Stimulated activated naive CD8-positive, alpha-beta T cell treated with anti-CD3 and anti-CD28 coated beads, Interleukin-15, amount 100 ng/mL, for 72 hours (primary cell): ENCODE results near the gene CD52.

Source experiments
- ATAC-seq: fragments of 150-1000 bp; cut with Tn5 transposase; 2 replicates; pipeline ENCODE4 v1.10.0; 2021; ENCODE audit warnings: mild to moderate bottlenecking, moderate library complexity
- DNase-seq, 2 donors: peaks; one replicate each; pipeline ENCODE4 v3.0.0; 2021 to 2022
- H3K27ac Mint-ChIP-seq, 2 donors: one replicate each; pipeline ENCODE4 v1.8.0; 2022; ENCODE audit warnings: mild to moderate bottlenecking in 2 of 2, mixed read lengths in 2 of 2, moderate library complexity in 2 of 2
- H3K27me3 Mint-ChIP-seq: one replicate; pipeline ENCODE4 v1.8.0; 2022; ENCODE audit warnings: mixed read lengths
- H3K4me1 Mint-ChIP-seq: one replicate; pipeline ENCODE4 v1.8.0; 2022; ENCODE audit warnings: mild to moderate bottlenecking, mixed read lengths
- H3K4me3 Mint-ChIP-seq, 2 donors: one replicate each; pipeline ENCODE4 v1.8.0; 2022; ENCODE audit warnings: mild to moderate bottlenecking in 2 of 2, mixed read lengths in 2 of 2, moderate library complexity in 1 of 2
- H3K9me3 Mint-ChIP-seq, 2 donors: one replicate each; pipeline ENCODE4 v1.8.0; 2022; ENCODE audit warnings: mixed read lengths in 2 of 2

Gene CD52, protein sequence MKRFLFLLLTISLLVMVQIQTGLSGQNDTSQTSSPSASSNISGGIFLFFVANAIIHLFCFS

DNA sequence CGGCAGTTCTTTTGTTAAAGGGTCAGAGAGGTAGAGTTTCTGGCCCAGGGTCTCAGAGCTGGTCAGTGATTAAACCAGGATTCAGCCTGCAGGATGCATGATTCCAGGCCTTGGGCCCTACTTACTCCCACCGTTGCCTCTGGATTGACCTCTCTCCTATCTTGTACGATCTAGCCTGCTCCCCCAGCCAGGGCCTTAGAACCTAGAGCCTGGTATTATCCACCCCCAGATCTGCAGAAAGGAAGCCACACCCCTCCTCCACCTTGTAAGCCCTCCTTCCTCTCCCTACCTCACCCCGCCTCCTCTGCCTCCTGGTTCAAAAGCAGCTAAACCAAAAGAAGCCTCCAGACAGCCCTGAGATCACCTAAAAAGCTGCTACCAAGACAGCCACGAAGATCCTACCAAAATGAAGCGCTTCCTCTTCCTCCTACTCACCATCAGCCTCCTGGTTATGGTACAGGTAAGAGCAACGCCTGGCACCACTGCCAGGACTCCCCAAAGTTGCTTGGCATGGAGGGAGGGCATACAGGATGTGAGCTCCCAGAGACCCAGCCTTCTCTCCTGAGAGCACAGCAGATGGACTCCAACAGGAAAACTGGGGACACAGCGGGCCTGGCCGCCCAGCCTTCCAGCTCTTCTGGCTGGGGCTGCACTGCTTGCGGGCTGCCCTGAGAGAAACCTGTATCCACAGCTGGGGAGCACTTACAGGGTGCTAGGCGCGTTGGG is at the start of gene CD52:
Gene CD52 (plus strand): TSS at position 347 of the 726 bp plus-strand sequence. CDS start 60 bp downstream, at position 407.
- H3K27ac Mint-ChIP-seq = peak within 1 kb of the TSS; percentile 93 to 96
- peak within 1 kb of the TSS; percentile 84 to 98 for H3K4me3 Mint-ChIP-seq
- peaks cover 76% of the 10 kb centered on the region for H3K4me1 Mint-ChIP-seq
- ATAC-seq (peak; percentile 72), DNase-seq (peak; percentile 72 to 77)
- no peaks in the 10 kb centered on the region for H3K9me3 Mint-ChIP-seq
- H3K27me3 Mint-ChIP-seq = no peaks in the 10 kb centered on the region

DNA sequence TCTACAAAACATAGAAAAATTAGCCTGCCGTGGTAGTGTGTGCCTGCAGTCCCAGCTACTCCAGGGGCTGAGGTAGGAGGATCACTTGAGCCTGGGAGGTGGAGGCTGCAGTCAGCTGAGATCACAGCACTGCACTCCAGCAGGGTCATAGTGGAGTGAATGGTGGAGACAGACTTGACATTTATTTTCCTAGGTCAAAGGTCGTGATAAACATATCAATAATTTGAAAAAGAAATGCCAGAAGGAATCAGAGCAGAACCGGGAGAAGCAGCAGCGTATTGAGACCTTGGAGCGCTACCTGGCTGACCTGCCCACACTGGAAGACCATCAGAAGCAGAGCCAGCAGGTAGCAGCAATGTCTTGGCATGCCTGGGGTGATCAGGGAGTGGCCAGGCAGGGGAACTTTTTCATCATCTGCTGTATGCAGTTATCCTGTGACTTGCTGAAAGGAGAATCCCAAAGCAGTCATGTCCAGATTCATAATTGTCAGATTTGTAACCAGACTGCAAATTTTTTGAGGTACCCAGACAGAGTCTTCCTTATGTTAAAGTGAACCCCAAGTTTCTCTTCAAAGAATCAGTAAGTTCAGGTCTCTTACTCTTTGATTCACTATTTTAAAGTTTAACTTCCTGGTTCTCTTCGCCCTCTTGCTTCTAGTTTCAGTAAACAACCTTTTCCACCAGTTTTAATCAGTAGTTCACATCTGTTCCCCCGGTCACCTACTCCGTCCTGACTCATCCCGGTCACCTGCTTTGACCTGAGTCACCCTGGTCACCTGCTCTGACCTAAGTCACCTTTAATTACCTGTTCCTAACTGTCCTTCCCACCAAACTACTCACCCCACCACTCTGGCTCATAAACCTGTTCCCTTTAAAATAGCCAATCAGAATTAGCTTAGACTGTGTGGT is 49.2 kb upstream of the CD52 start:
- DNase-seq (no peak), ATAC-seq (no peak)
- Mint-ChIP-seq H3K9me3 (peaks cover 0 to 10% of the 10 kb centered on the region in 2 donors), H3K4me3 (no peak overlapping the region), H3K27ac (no peak overlapping the region), H3K27me3 (no peaks in the 10 kb centered on the region), H3K4me1 (peaks cover 11% of the 10 kb centered on the region)

DNA sequence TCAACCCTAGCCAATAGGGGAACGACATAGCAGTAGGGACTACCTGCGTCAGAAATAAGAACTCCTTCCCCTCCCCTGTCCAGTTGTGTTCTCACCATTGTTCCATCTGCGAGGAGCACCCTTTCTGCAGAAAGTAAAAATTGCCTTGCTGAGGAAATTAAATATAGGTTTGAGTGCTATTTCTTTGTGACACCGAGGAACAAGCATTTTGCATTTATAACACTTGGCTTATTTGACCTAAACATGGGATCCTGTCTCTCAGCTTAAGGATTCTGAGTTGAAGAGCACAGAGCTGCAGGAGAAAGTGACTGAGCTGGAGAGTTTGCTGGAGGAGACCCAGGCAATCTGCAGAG is 48.6 kb upstream of the CD52 start:
- Mint-ChIP-seq H3K9me3 (peaks cover 0 to 10% of the 10 kb centered on the region in 2 donors), H3K27me3 (no peaks in the 10 kb centered on the region), H3K4me3 (no peak overlapping the region), H3K4me1 (peaks cover 12% of the 10 kb centered on the region), H3K27ac (no peak overlapping the region)
- DNase-seq = no peak
- no peak for ATAC-seq

DNA sequence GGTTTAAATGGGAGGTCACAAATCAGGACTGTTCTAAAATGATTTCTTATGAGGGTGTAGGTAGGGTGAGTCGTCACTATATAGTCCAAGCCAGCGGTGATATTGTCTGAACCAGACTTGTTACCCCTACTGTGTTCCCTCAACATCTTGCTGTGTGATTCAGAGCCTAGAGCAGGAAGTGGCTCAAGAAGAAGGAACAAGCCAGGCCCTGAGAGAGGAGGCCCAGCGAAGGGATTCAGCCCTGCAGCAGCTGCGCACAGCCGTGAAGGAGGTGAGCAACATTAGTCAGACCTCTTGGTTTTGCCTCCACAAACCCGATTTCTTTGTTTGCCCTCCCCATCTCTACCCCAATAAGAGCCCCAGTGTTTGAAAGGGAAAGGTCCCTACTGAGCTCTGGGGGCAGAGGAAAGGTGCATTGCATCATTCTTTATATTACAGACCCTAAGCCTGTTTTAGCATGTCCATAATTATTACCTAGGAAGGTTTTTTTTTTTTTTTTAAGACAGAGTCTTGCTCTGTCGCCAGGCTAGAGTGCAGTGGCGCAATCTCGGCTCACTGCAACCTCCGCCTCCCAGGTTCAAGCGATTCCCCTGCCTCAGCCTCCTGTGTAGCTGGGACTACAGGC is 42.8 kb upstream of the CD52 start:
- H3K4me3 Mint-ChIP-seq = no peak overlapping the region
- H3K27me3 Mint-ChIP-seq = no peaks in the 10 kb centered on the region
- H3K9me3 Mint-ChIP-seq = no peaks in the 10 kb centered on the region
- H3K4me1 Mint-ChIP-seq = peaks cover 56% of the 10 kb centered on the region
- H3K27ac Mint-ChIP-seq = peak overlapping the region in 1 of 2 donors; percentile 62
- no peak for ATAC-seq
- no peak for DNase-seq

DNA sequence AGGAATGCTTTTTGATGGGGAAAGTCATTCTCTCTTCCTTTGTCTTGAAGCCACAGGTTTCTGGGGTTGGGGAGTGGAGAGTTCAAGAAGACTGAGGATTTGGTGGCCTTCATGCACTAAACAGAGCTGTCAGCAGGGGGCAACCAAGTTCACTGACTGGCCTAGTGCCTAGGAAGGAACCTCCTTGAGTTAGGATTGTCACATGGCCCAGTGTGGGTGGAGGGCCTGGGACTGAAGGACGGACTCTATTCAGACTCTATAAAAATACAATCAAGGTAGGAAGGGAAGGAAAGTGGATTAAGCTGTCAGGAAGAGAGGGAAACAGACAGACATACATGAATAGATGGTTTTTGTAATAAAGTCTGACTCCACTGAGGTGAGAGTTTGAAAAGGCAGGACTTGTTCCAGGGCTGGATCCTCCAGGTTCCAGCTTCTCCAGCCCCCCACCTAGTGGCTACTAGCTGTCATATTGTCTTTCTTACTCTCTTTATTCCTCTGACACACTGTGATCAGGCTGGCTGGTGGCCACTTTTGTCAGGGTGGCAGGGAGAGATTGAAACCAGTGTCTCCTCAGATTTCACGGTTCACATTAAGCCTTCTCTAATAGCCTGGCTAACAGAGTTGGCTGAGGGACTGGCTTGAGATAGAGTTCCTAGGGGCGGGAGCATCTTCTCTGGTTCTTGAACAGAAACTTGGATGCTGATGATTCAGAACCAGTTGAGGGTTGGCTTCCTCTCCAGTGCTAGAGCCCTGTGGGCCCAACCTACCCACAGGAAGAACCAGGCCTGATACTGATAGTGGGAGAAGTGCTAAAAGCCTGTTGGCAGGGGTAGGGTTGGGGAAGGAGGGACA is 42.0 kb upstream of the CD52 start:
- DNase-seq (peak; percentile 67 to 78), ATAC-seq (peak; percentile 78)
- Mint-ChIP-seq H3K4me3 (peak overlapping the region; percentile 54 to 71), H3K27ac (peak overlapping the region in 1 of 2 donors; percentile 62), H3K9me3 (no peaks in the 10 kb centered on the region), H3K4me1 (peaks cover 61% of the 10 kb centered on the region), H3K27me3 (no peaks in the 10 kb centered on the region)

DNA sequence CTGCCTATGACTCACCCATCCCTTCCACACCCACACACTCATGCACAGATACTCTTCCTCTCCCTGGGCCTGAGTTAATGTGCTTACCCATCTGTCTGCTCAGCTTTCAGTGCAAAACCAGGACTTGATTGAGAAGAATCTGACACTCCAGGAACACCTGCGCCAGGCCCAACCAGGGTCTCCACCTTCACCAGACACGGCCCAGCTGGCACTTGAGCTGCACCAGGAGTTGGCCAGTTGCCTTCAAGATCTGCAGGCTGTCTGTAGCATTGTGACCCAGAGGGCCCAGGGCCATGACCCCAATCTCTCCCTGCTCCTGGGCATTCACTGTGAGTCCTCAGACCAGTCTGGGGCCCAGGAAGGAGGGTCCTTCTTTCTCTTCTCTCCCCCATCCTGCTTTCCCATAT is 41.3 kb upstream of the CD52 start:
- H3K4me1 Mint-ChIP-seq = peaks cover 67% of the 10 kb centered on the region
- peak overlapping the region; percentile 49 to 71 for H3K4me3 Mint-ChIP-seq
- ATAC-seq = no peak
- no peaks in the 10 kb centered on the region for H3K9me3 Mint-ChIP-seq
- DNase-seq = no peak
- H3K27ac Mint-ChIP-seq = no peak overlapping the region
- H3K27me3 Mint-ChIP-seq = no peaks in the 10 kb centered on the region

DNA sequence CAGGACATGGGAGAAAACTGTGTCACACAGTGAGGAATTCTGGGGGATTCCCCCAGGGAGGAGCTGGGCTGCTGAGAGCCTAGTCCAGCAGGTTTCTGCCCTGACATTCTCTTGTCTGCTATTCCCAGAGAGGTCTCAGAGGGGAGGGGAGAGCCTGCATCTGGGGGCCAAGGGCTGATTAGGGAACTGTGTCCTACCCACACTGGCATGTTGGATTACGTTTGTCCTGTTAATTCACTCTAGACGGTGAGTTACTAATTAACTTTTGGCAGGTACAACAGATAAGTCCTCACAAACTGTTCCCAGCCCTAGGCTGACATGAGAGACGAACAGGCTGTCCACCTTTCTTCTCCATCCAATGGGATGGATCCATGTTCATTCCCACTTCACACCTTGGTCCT is 40.5 kb upstream of the CD52 start:
- no peak for ATAC-seq
- no peak for DNase-seq
- peak overlapping the region; percentile 49 to 71 for H3K4me3 Mint-ChIP-seq

DNA sequence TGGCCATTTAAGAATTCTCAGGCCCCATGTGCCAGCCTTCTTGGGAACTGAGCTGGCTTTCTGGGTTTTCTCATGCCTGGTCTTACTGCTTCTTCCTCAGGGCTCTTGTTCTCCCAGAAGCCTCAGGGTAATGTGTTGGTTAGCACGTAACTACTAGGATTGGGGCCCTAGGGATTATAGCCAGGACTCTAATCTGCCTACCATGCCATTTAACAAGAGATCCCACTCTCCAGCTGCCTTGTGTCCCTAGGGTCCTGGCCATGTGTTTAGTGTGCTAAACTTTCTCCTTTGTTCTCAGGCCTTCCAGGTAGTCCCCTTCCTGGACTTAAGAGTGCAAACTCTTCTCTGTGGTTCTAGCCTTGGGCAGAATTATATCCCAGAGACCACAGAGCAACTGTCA is 40.0 kb upstream of the CD52 start:
- Mint-ChIP-seq H3K27ac (peak overlapping the region; percentile 69 to 83), H3K4me3 (peak overlapping the region; percentile 75 to 91)
- DNase-seq = no peak

More for the DNA sequence above, 40.5 kb upstream of the CD52 start:
- peak overlapping the region in 1 of 2 donors; percentile 69 for H3K27ac Mint-ChIP-seq
- H3K4me1 Mint-ChIP-seq = peaks cover 75% of the 10 kb centered on the region
- H3K27me3 Mint-ChIP-seq = no peaks in the 10 kb centered on the region
- H3K9me3 Mint-ChIP-seq = no peaks in the 10 kb centered on the region

DNA sequence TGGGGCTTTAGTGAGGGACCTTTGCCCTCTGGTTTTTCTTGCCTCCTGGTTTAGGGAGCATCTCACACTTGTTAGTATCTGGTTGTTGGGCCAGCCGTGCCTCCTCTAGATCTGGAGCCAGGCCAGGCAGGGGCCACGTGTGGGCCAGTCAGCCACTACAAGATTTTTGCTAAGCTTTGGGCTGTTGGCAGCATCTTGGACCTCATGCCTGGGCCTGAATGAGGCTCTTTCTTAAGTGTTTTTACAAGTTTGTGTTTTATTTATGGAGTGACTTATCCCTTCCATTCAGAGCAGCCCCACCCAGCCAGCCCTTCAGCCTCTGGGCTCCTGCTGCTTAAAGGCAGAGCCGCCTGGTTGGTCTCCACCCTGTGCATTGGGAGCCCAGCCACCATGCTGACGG is 39.5 kb upstream of the CD52 start:
- Mint-ChIP-seq H3K27ac (peak overlapping the region; percentile 69 to 83), H3K4me3 (peak overlapping the region; percentile 75 to 91), H3K9me3 (no peaks in the 10 kb centered on the region), H3K27me3 (no peaks in the 10 kb centered on the region), H3K4me1 (peaks cover 86% of the 10 kb centered on the region)
- no peak for ATAC-seq
- no peak for DNase-seq

More for the DNA sequence above, 40.0 kb upstream of the CD52 start:
- ATAC-seq = no peak
- Mint-ChIP-seq H3K4me1 (peaks cover 80% of the 10 kb centered on the region), H3K9me3 (no peaks in the 10 kb centered on the region), H3K27me3 (no peaks in the 10 kb centered on the region)

DNA sequence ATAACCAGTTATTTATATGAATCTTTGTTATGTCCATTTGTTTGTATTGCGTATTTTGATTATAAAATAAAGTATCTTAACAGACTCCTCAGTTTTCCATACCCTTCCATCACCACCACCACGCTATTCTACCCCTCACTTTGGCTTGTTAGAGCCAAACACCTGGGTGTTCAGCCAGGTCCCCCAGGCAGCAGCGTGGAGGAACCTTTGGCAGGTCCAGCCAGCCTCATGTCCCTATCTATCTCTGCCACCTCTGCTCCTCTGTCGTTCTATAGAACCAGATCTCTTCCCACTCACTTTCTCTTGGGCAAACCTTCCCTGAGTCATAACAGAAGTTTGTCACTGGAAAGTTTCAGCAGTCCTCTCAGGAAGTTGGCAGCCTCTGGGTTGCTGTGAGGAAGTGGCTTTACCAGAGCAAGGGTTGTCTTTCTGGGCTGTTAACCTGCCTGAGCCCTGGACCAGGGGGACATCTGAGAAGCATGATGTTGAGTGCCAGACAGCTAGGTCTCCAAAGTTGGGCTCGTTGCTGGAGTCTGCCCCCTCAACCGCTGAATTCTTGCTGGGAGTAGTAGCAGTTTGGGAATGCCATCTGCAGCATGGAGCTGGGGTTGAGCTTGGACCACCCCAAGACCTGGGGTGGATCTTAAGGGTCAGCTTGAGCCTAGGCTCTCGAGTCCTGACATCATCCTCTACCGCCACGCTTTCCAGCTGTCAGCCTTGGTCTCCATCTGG is 38.9 kb upstream of the CD52 start:
- H3K4me3 Mint-ChIP-seq = peak overlapping the region; percentile 75 to 91
- ATAC-seq = no peak
- H3K9me3 Mint-ChIP-seq = no peaks in the 10 kb centered on the region
- peak overlapping the region; percentile 49 to 80 for H3K27ac Mint-ChIP-seq
- DNase-seq = peak in 1 of 2 donors; percentile 45
- peaks cover 92% of the 10 kb centered on the region for H3K4me1 Mint-ChIP-seq
- no peaks in the 10 kb centered on the region for H3K27me3 Mint-ChIP-seq

DNA sequence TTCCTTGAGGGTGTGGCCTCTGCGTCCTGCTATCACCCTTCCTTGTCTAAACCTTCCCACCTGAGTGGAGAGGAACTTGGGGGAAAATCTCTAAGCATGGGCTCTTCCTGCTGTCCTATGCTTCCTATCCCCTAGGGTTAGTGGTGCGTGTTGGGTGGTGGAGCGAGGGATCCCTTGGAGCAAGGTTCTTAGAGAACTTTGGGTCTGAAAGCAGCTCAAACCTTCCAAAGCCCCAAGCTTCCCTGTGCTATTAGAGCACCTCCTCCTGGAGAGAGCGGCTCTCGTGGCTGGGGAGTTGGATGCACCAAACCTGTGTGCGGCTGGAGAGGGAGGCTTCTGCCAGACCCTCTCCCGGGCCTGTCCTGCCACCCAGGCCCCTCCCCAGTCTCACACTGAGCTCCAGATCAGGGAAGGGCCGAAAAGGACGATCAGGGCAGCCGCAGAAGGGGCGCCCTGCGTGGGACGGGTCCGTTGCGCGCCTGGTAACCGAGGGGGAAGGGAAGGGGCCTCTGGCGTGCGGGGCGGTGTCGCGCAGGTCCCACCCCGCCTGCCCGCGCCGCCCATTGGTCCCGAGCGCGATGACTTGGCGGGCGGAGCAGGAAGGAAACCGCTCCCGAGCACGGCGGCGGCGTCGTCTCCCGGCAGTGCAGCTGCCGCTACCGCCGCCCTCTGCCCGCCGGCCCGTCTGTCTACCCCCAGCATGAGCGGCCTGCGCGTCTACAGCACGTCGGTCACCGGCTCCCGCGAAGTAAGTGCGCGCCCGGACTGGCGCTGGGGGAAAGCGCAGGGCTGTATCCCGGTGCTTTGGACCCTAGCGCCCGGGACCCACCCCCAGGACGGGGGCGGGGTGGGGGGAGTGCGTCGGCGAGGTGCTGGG is 38.1 kb upstream of the CD52 start, which contains the start of gene SH3BGRL3:
Gene SH3BGRL3 (plus strand): TSS at position 631 of the 877 bp plus-strand sequence. CDS start 70 bp downstream, at position 701.
- DNase-seq = peak; percentile 80 to 83
- peak within 1 kb of the TSS; percentile 87 to 98 for H3K27ac Mint-ChIP-seq
- no peaks in the 10 kb centered on the region for H3K27me3 Mint-ChIP-seq
- no peaks in the 10 kb centered on the region for H3K9me3 Mint-ChIP-seq
- ATAC-seq = peak; percentile 64
- peak within 1 kb of the TSS; percentile 75 to 91 for H3K4me3 Mint-ChIP-seq
- H3K4me1 Mint-ChIP-seq = peaks cover 93% of the 10 kb centered on the region

DNA sequence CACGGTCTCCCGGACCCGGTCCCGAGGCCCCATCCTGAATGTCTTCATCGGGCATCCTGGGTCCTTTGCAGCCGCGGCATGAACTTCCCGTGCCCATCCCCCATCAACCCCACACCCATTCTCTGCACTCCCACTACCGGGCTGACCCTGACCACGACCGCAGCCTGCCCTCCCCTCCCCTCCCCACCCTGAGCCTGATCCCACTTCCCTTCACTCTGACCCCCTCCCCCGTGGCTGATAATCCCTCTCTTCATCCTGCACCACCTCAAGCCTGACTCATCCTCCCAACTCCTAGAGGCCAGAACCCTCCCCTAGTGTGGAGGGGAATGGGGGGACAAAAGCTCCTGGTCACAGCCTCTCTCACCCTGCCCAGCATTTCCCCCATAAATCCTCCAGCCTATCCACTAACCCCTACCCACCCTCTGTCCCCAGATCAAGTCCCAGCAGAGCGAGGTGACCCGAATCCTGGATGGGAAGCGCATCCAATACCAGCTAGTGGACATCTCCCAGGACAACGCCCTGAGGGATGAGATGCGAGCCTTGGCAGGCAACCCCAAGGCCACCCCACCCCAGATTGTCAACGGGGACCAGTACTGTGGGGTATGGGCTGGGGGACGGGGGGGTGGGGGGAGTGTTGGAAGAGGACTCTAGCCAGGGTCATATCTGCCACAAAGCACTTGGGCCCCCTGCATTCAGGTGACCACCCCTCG is 37.3 kb upstream of the CD52 start:
- H3K27me3 Mint-ChIP-seq = no peaks in the 10 kb centered on the region
- H3K4me1 Mint-ChIP-seq = peaks cover 93% of the 10 kb centered on the region
- H3K27ac Mint-ChIP-seq = peak overlapping the region; percentile 87 to 98
- H3K9me3 Mint-ChIP-seq = no peaks in the 10 kb centered on the region
- H3K4me3 Mint-ChIP-seq = peak overlapping the region; percentile 75 to 91
- DNase-seq (no peak), ATAC-seq (no peak)
